HCT116 (cell line): ENCODE data around the gene EIF2S3. TPM values are rescaled to one million over a fixed set of nuclear protein-coding genes. Genes with fewer than 3 reads are reported as not detected.
A peak's percentile ranks its signal among the peaks of the same experiment; 100 is the strongest.

Source experiments
- ATAC-seq: fragments of 200-7000 bp; cut with Tn5 transposase; 2 replicates; pipeline ENCODE4 v1.9.1; 2020; ENCODE audit warnings: mild to moderate bottlenecking, moderate library complexity
- BruUV-seq: library from RNA; stranded (reverse); fragments of 400-500 nt; replicated peaks from 2 replicates; lab custom pipeline; 2021; lab: Mats Ljungman, UMichigan
- CTCF ChIA-PET: fragments of 300-600 bp; sonication (Branson Sonifier 250); formaldehyde crosslinking; loops from one replicate; lab custom pipeline; 2021; ENCODE audit warnings: antibody characterized with exemption; lab: Charles Lee
- POLR2A ChIA-PET: fragments of 300-600, 350-600 bp; sonication (Branson Sonifier 250); formaldehyde crosslinking; loops from one replicate; lab custom pipeline; 2021; ENCODE audit warnings: antibody characterized with exemption; lab: Charles Lee
- RAD21 ChIA-PET, 2 experiments: fragments of 300-600 bp; sonication (Branson Sonifier 250); formaldehyde crosslinking; loops; one replicate each; lab custom pipeline; 2023; ENCODE audit warnings: low total read pairs in 2 of 2; ENCODE audit not compliant: uncharacterized antibody in 2 of 2, unreplicated experiment in 2 of 2, low non-redundant PET in 1 of 2; lab: Charles Lee
- DNase-seq: peaks from one replicate; pipeline ENCODE4 v3.0.0-alpha.2; 2010; ENCODE audit warnings: low read depth, low spot score
- H2AFZ ChIP-seq: fragments of 200-600 bp; shearing (Covaris generic), sonication (generic); 2 replicates; pipeline ENCODE4 v1.6.1; 2017; ENCODE audit warnings: low read depth, mixed run types, mixed read lengths, antibody characterized with exemption, low read length; ENCODE audit not compliant: poor library complexity, severe bottlenecking
- H3K27ac ChIP-seq: 2 replicates; pipeline ENCODE4 v1.5.1; 2012; ENCODE audit warnings: low read depth, low read length
- H3K27me3 ChIP-seq: fragments of 200-600 bp; sonication (generic); 2 replicates; pipeline ENCODE4 v1.6.1; 2016; ENCODE audit warnings: mixed run types, low read length, mixed read lengths; ENCODE audit not compliant: insufficient read depth
- H3K36me3 ChIP-seq, 2 experiments: fragments of 200-500 bp in 1 of 2; fragments of 200-600 bp in 1 of 2; sonication (Bioruptor generic) in 1 of 2; sonication (generic) in 1 of 2; 2 replicates each; pipeline versions ENCODE4 v1.5.1 to v1.6.1; 2014 to 2016; ENCODE audit warnings: low read length in 2 of 2, inconsistent platforms in 1 of 2, mixed read lengths in 1 of 2, mixed run types in 1 of 2; ENCODE audit not compliant: insufficient read depth in 2 of 2, control insufficient read depth in 1 of 2
- H3K4me1 ChIP-seq, 2 experiments: fragments of 200-600 bp in 1 of 2; sonication (generic) in 1 of 2; 2 replicates each; pipeline versions ENCODE4 v1.5.1 to v1.6.1; 2012 to 2017; ENCODE audit warnings: low read length in 2 of 2, inconsistent platforms in 1 of 2, mild to moderate bottlenecking in 1 of 2, mixed read lengths in 1 of 2, mixed run types in 1 of 2, moderate library complexity in 1 of 2; ENCODE audit not compliant: insufficient read depth in 2 of 2, control insufficient read depth in 1 of 2
- H3K4me2 ChIP-seq: fragments of 200-600 bp; sonication (generic); 2 replicates; pipeline ENCODE4 v1.6.1; 2017; ENCODE audit warnings: mixed run types, low read length, mixed read lengths
- H3K4me3 ChIP-seq, 2 experiments: fragments of 200-600 bp in 1 of 2; sonication (generic) in 1 of 2; replicated peaks in 1 of 2; 2 replicates each; pipeline ENCODE4 v1.5.1; 2011 to 2016; ENCODE audit warnings: low read length in 2 of 2, control low read depth in 1 of 2, low read depth in 1 of 2, mild to moderate bottlenecking in 1 of 2, mixed read lengths in 1 of 2, mixed run types in 1 of 2
- H3K79me2 ChIP-seq: fragments of 200-600 bp; sonication (generic); 2 replicates; pipeline ENCODE4 v1.6.1; 2017; ENCODE audit warnings: mild to moderate bottlenecking, mixed run types, low read length, moderate library complexity, mixed read lengths; ENCODE audit not compliant: insufficient read depth
- H3K9ac ChIP-seq: fragments of 200-600 bp; sonication (generic); 2 replicates; pipeline ENCODE4 v1.6.1; 2016; ENCODE audit warnings: low read length, mixed read lengths
- H3K9me2 ChIP-seq: fragments of 200-600 bp; sonication (generic), shearing (Covaris generic); 2 replicates; pipeline ENCODE4 v1.6.1; 2017; ENCODE audit warnings: mixed run types, mild to moderate bottlenecking, moderate library complexity; ENCODE audit not compliant: insufficient read depth
- H3K9me3 ChIP-seq, 2 experiments: fragments of 200-500 bp in 1 of 2; fragments of 200-600 bp in 1 of 2; sonication (Bioruptor generic) in 1 of 2; sonication (generic) in 1 of 2; 2 replicates each; pipeline ENCODE4 v1.6.1; 2014 to 2017; ENCODE audit warnings: low read length in 2 of 2, mixed read lengths in 2 of 2, inconsistent platforms in 1 of 2, low read depth in 1 of 2, mild to moderate bottlenecking in 1 of 2, mixed run types in 1 of 2, moderate library complexity in 1 of 2; ENCODE audit not compliant: control insufficient read depth in 1 of 2, insufficient read depth in 1 of 2
- H4K20me1 ChIP-seq: fragments of 200-600 bp; sonication (generic), shearing (Covaris generic); 2 replicates; pipeline ENCODE4 v1.6.1; 2017; ENCODE audit warnings: mixed run types, mild to moderate bottlenecking, moderate library complexity; ENCODE audit not compliant: insufficient read depth
- EGR1 ChIP-seq: IDR thresholded peaks from 2 replicates; pipeline ENCODE4 v1.6.1; 2012; ENCODE audit warnings: low read depth
- JUND ChIP-seq: IDR thresholded peaks from 2 replicates; pipeline ENCODE4 v1.6.1; 2012
- MAX ChIP-seq: IDR thresholded peaks from 2 replicates; pipeline ENCODE4 v1.6.1; 2012
- POLR2A ChIP-seq: IDR thresholded peaks from 2 replicates; pipeline ENCODE4 v1.7.0; 2011; ENCODE audit warnings: borderline replicate concordance; ENCODE audit not compliant: insufficient read depth, insufficient read length; ENCODE audit errors: extremely low read depth
- POLR2AphosphoS5 ChIP-seq: IDR thresholded peaks from 2 replicates; pipeline ENCODE4 v1.6.1; 2011; ENCODE audit warnings: mild to moderate bottlenecking, low read depth, low read length, moderate library complexity
- RAD21 ChIP-seq: IDR thresholded peaks from 2 replicates; pipeline ENCODE4 v1.6.1; 2012; ENCODE audit warnings: low read depth, mild to moderate bottlenecking
- SIN3A ChIP-seq: IDR thresholded peaks from 2 replicates; pipeline ENCODE4 v1.6.1; 2012; ENCODE audit warnings: low read depth
- SRF ChIP-seq: IDR thresholded peaks from 2 replicates; pipeline ENCODE4 v1.6.1; 2012; ENCODE audit warnings: low read depth
- YY1 ChIP-seq: IDR thresholded peaks from 2 replicates; pipeline ENCODE4 v1.6.1; 2011; ENCODE audit warnings: low read length, low read depth, moderate library complexity, mild to moderate bottlenecking; ENCODE audit not compliant: insufficient replicate concordance; ENCODE audit errors: extremely low read depth
- intact Hi-C: fragments of 100-400 bp; cut with micrococcal nuclease; formaldehyde crosslinking; loops from 2 replicates; pipeline ENCODE4 v1.10.0; 2022
- total RNA-seq: library from RNA; stranded (reverse); gene quantifications from one replicate; pipeline ENCODE4 v1.2.1, GENCODE V29; 2021; ENCODE audit not compliant: unreplicated experiment

The EIF2S3 gene
- total RNA-seq, 1 experiment from 2014 or later, result 273 TPM

- ChIA-PET CTCF (interaction anchor here (1.1 kb wide), 1 partner anchor 117 kb away, joined by 3 read pairs; the partner anchor contains the start of genes APOO and CXorf58), RAD21 (no interaction called here), POLR2A (interaction anchor here (1.1 to 2.6 kb wide), 2 partner anchors 25 to 29 kb away, joined by 5 to 13 read pairs; partner anchors contain the start of gene EIF2S3)
- Histone ChIP-seq H4K20me1 (no peaks in the 10 kb centered on the region), H3K27me3 (no peaks in the 10 kb centered on the region), H3K36me3 (no peaks in the 10 kb centered on the region; a peak in 1 of 4 replicates), H3K79me2 (peaks cover 47% of the 10 kb centered on the region), H2AFZ (no peak overlapping the region), H3K4me2 (peak overlapping the region; percentile 87), H3K9me3 (no peaks in the 10 kb centered on the region), H3K9ac (peak overlapping the region; percentile 88), H3K4me1 (peaks cover 0 to 15% of the 10 kb centered on the region in 2 experiments; a peak in 2 of 4 replicates), H3K27ac (peak overlapping the region; percentile 80), H3K9me2 (no peaks in the 10 kb centered on the region), H3K4me3 (peak overlapping the region; percentile 67 to 76)
- peak; percentile 86 for TF ChIP-seq POLR2A
- 0 out of 2 replicates have a peak, but pooled peaks have one; percentile 6 for TF ChIP-seq JUND
- peak; percentile 40; the same call in 1 of the 2 replicates for TF ChIP-seq MAX
- TF ChIP-seq YY1, result peak; percentile 82
- TF ChIP-seq RAD21, result no peak
- TF ChIP-seq EGR1, result peak; percentile 75; the same call in 1 of the 2 replicates
- peak; percentile 74; the same call in 1 of the 2 replicates for TF ChIP-seq SIN3A
- TF ChIP-seq POLR2AphosphoS5, result peak; percentile 94
- no peak for TF ChIP-seq SRF
- BruUV-seq, result no TSS peak
- intact Hi-C loops, result loop anchor here (2.0 kb wide), 1 partner anchor 30 kb away; the partner anchor contains the start of gene EIF2S3
- ATAC-seq, result peak; percentile 92
- peak; percentile 60 for DNase-seq
Measured at GRCh38 chrX:24024819-24025740, 29.7 kb upstream of the EIF2S3 start.
